Stimulated activated naive CD8-positive, alpha-beta T cell treated with anti-CD3 and anti-CD28 coated beads, Interleukin-15, Interleukin-2, amounts not matched to agents 100 U/mL and 50 U/mL, for 24 hours (primary cell): ENCODE measurements around the gene DNTT.
"Not testable (repeated sequence)": the region's sequence is repeated elsewhere in the genome, so short reads cannot be mapped to it uniquely, and the experiment has no call there.

Source experiments
- ATAC-seq: fragments of 150-1000 bp; cut with Tn5 transposase; one replicate; pipeline ENCODE4 v1.10.0; 2021
- DNase-seq: peaks from one replicate; pipeline ENCODE4 v3.0.0; 2021

The DNTT gene

GRCh38 chr10:96276426-96276825 lies 27.8 kb upstream of the DNTT start:
- DNase-seq (no peak), ATAC-seq (no peak)

- ATAC-seq (no peak), DNase-seq (no peak)
Measured at GRCh38 chr10:96276831-96277230, 27.4 kb upstream of the DNTT start.

- DNase-seq (no peak), ATAC-seq (no peak)
Measured at GRCh38 chr10:96279191-96279641, 25.0 kb upstream of the DNTT start.

GRCh38 chr10:96280859-96281258 lies 23.4 kb upstream of the DNTT start:
- DNase-seq (no peak), ATAC-seq (no peak)

- DNase-seq = no peak
Measured at GRCh38 chr10:96281444-96282029, 22.7 kb upstream of the DNTT start.

DNA sequence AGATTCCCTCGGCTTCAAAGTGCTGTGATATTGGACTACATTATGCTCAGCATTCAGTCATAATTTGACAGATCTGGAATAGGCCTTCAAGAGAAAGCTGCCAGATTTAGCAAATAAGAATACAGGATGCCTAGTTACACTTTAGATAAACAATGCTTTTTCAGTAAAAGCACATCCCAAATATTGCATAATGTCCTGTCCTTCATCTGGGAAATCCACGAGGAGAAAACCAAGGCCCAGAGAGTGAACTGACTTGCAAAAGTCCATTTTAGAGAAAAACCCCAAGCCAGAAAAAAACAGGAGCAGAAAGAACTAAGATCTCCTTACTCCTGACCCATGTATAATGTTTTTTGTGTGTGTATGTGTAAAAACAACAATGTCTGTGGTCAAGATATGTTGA lies 20.9 kb upstream of the DNTT start:
- DNase-seq (no peak), ATAC-seq (no peak)

More at GRCh38 chr10:96281444-96282029, 22.7 kb upstream of the DNTT start:
- ATAC-seq = no peak

GRCh38 chr10:96283756-96284155 lies 20.5 kb upstream of the DNTT start:
- no peak for ATAC-seq
- DNase-seq = no peak

- no peak for DNase-seq
- ATAC-seq = no peak
Measured at GRCh38 chr10:96285331-96285752, 18.9 kb upstream of the DNTT start.

DNA sequence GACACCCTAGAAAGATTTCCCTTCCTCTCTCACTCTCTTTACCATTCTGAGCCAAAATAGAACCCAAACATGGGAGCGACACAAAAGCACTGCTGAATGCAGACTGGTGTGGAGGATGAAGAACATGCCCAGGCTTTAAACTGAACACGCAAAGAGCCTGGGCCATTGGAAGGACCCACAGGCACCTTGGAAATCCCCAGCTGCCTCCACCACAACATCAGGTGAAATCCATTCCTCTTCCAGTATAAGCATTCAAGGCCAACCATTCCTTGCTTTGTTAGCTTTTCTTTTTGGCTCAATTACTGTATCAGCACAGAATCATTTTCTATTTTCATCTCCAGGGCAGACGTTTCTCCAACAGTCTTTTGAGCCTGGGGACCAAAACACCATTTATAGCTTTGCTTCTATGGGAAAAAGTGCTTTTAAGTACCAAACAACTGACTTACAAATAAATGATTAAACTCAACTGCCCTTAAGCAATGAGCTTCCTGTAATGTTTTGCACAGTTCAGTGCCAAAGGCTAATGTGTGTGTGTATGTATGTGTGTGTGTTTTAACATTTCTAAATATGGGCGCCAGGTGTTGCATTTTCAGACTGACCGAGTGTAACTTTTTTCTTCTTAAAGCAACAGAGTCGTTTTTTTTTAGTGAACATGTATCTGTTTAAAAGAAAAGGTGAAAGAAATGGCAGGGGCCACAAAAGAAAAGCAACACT lies 16.7 kb upstream of the DNTT start:
- ATAC-seq (peak; percentile 40), DNase-seq (no peak)

DNA sequence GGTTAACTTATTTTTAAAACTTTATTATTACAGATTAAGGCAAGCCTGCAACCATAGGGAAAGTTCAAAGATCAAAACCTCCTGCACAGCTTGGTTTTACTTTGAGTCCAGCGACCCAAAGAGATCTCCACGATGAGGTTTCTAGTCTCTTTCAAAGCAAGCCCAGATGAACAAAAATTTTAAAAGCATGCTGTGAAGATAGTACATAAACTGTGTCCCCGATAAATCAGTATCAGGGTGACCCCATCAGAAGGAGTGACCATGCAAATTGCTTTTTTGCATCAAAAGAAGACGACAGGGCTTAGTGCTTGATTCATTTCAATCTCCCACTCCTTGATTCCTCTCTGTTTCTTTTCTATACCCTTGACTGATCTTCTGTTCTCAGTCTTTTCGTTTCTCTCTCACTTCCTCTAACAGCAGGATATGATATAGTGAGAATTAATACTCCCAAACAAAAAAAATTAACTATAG lies 16.0 kb upstream of the DNTT start:
- ATAC-seq (no peak), DNase-seq (no peak)

GRCh38 chr10:96289218-96289910 lies 14.9 kb upstream of the DNTT start:
- DNase-seq (no peak), ATAC-seq (no peak)

GRCh38 chr10:96290368-96291133 lies 13.7 kb upstream of the DNTT start:
- DNase-seq (no peak), ATAC-seq (no peak)

- DNase-seq (no peak), ATAC-seq (peak; percentile 66)
Measured at GRCh38 chr10:96292971-96293920, 11.0 kb upstream of the DNTT start.

GRCh38 chr10:96295475-96295874 lies 8.8 kb upstream of the DNTT start:
- ATAC-seq (no peak), DNase-seq (no peak)

DNA sequence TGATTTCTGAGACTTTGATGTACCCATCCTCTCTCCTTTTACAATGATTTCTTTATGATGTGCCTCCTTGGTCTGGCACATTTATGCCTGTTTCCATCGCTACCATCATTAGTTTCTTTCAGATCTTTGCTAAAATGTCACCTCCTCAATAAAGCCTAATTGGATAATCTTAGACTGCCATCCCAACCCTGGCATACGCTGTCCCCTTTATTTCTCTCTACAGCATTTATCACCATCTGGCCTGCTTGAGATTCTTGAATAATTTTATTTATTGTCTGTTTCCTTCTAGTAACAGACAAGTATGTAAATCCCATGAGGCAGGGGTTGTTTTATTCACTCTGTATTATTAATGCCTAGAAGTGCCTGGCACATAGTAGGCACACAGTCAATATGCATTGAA lies 6.7 kb upstream of the DNTT start:
- DNase-seq = no peak

DNA sequence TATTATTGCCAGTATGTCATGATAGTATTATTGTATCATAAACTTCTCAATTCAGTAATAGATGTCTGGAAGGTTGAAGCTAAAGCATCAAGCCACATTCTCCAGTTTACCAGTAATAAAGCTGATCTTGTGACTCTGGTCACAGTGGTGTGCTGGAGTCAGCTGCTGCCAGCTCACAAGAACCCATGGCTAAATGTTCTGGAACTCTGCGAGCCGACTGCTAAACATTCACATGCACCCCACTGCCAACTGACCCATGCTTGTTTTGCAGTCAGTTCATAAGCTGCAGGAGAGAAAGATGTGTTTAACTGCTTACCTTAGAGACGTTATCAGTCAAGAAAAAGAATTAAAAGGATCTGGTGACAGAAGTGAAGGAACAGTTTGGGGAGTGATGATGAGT lies 5.9 kb upstream of the DNTT start:
- ATAC-seq (no peak), DNase-seq (no peak)

More for the DNA sequence above, 6.7 kb upstream of the DNTT start:
- no peak for ATAC-seq

- no peak for DNase-seq
Measured at GRCh38 chr10:96299383-96299782, 4.9 kb upstream of the DNTT start.

GRCh38 chr10:96301616-96302015 lies 2.6 kb upstream of the DNTT start:
- DNase-seq = no peak
- no peak for ATAC-seq

More at GRCh38 chr10:96299383-96299782, 4.9 kb upstream of the DNTT start:
- ATAC-seq = no peak

GRCh38 chr10:96305019-96305418 lies 785 bp downstream of the DNTT start:
- ATAC-seq (peak; percentile 84), DNase-seq (peak; percentile 27)

DNA sequence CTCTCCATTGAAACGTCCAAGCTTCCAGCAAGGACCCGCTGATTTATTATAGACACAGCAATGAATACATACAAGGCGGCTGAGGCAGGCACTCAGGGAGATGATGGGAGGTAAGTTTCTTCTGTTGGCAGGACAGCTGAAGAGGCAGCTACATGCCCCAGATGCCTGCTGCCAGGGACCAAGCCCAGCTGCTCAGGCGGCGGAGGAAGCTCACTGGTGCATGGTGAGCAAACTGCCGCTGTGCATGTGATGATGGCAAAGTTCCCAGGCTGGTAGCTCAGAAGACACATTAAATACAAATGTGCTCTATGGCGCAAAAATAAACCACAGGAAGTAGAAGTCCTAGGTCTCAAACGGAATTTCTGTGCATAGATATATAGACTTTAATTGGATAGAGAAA lies 2.3 kb downstream of the DNTT start:
- DNase-seq = peak; percentile 15
- no peak for ATAC-seq

- ATAC-seq, DNase-seq: not testable (repeated sequence)
Measured at GRCh38 chr10:96308854-96309253, 4.6 kb downstream of the DNTT start.
